ENCODE measurements around the gene TMEM9B.
"Not testable (repeated sequence)": the region's sequence is repeated elsewhere in the genome, so short reads cannot be mapped to it uniquely, and the experiment has no call there.

TMEM9B gene

GRCh38 chr11:8971924-8972316, 7.7 kb upstream of the TMEM9B start:
- DNase-seq: no peak

GRCh38 chr11:8971196-8971923, 7.1 kb upstream of the TMEM9B start:
- no peak for DNase-seq

GRCh38 chr11:8967184-8967583, 2.9 kb upstream of the TMEM9B start:
- DNase-seq: no peak

GRCh38 chr11:8963569-8964323, 496 bp downstream of the TMEM9B start:
- DNase-seq: peak; percentile 75

- DNase-seq: no peak
Measured at GRCh38 chr11:8962841-8963240, 1.4 kb downstream of the TMEM9B start.

GRCh38 chr11:8961401-8961800, 2.8 kb downstream of the TMEM9B start:
- DNase-seq: no peak

GRCh38 chr11:8959546-8960166, 4.6 kb downstream of the TMEM9B start:
- no peak for DNase-seq

GRCh38 chr11:8956860-8957259, 7.4 kb downstream of the TMEM9B start:
- no peak for DNase-seq

- DNase-seq: no peak
Measured at GRCh38 chr11:8948886-8949285, 15.4 kb downstream of the TMEM9B start.

- no peak for DNase-seq
Measured at GRCh38 chr11:8947230-8947943, 16.9 kb downstream of the TMEM9B start.

GRCh38 chr11:8942518-8943066, 21.6 kb downstream of the TMEM9B start, which contains the start of gene ASCL3:
Gene ASCL3, minus strand, starts transcription at chr11:8943016. Its CDS starts 4,855 bp downstream, at chr11:8938161.
- no peak for DNase-seq

- no peak for DNase-seq
Measured at GRCh38 chr11:8941341-8942103, 22.7 kb downstream of the TMEM9B start.

GRCh38 chr11:8937659-8938058, 26.6 kb downstream of the TMEM9B start:
- no peak for DNase-seq

- DNase-seq: no peak
Measured at GRCh38 chr11:8937159-8937558, 27.1 kb downstream of the TMEM9B start.

- DNase-seq: not testable (repeated sequence)
Measured at GRCh38 chr11:8935789-8936188, 28.5 kb downstream of the TMEM9B start.

GRCh38 chr11:8934742-8935488, 29.3 kb downstream of the TMEM9B start:
- DNase-seq: no peak

GRCh38 chr11:8933931-8934330, 30.3 kb downstream of the TMEM9B start:
- DNase-seq: no peak

GRCh38 chr11:8932564-8933180, 31.6 kb downstream of the TMEM9B start, which contains the start of gene C11orf16:
Gene C11orf16, minus strand, starts transcription at chr11:8932947. Its CDS starts 639 bp downstream, at chr11:8932308.
- DNase-seq: no peak

GRCh38 chr11:8930456-8931175, 33.6 kb downstream of the TMEM9B start:
- DNase-seq: no peak
